ENCODE data around the gene SPECC1.
A peak's percentile ranks its signal among the peaks of the same experiment; 100 is the strongest.
"Not testable (repeated sequence)": the region's sequence is repeated elsewhere in the genome, so short reads cannot be mapped to it uniquely, and the experiment has no call there.

SPECC1 gene, protein sequence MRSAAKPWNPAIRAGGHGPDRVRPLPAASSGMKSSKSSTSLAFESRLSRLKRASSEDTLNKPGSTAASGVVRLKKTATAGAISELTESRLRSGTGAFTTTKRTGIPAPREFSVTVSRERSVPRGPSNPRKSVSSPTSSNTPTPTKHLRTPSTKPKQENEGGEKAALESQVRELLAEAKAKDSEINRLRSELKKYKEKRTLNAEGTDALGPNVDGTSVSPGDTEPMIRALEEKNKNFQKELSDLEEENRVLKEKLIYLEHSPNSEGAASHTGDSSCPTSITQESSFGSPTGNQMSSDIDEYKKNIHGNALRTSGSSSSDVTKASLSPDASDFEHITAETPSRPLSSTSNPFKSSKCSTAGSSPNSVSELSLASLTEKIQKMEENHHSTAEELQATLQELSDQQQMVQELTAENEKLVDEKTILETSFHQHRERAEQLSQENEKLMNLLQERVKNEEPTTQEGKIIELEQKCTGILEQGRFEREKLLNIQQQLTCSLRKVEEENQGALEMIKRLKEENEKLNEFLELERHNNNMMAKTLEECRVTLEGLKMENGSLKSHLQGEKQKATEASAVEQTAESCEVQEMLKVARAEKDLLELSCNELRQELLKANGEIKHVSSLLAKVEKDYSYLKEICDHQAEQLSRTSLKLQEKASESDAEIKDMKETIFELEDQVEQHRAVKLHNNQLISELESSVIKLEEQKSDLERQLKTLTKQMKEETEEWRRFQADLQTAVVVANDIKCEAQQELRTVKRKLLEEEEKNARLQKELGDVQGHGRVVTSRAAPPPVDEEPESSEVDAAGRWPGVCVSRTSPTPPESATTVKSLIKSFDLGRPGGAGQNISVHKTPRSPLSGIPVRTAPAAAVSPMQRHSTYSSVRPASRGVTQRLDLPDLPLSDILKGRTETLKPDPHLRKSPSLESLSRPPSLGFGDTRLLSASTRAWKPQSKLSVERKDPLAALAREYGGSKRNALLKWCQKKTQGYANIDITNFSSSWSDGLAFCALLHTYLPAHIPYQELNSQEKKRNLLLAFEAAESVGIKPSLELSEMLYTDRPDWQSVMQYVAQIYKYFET

GRCh38 chr17:20009302-20010098, at the start of gene SPECC1:
SPECC1 (plus strand) TSS chr17:20009359; CDS start chr17:20096652, 87,293 bp downstream.
- DNase-seq, result peak; percentile 82

GRCh38 chr17:19962954-19963353, 46.2 kb upstream of the SPECC1 start:
- not testable (repeated sequence) for DNase-seq

- no peak for DNase-seq
These were observed 36.0 kb upstream of the SPECC1 start for GRCh38 chr17:19973156-19973555.

DNA sequence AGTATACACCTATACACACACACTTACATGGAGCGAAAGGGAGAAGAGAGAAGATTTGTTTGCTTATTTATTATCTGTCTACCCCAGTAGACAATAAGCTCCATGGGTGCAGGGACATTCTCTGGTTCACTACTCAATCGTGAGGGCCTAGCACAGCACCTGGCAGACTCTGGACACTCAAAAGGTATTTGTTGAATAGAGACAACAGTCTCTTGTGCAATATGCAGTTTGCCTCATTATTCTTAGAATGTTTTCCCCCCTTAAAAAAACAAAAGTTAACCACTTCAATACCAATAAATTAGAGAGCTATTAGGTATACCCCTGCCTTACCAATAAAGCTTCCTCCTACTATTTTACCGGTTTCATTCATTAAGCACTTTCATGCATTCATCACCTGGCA, 33.6 kb upstream of the SPECC1 start:
- DNase-seq, result no peak

DNA sequence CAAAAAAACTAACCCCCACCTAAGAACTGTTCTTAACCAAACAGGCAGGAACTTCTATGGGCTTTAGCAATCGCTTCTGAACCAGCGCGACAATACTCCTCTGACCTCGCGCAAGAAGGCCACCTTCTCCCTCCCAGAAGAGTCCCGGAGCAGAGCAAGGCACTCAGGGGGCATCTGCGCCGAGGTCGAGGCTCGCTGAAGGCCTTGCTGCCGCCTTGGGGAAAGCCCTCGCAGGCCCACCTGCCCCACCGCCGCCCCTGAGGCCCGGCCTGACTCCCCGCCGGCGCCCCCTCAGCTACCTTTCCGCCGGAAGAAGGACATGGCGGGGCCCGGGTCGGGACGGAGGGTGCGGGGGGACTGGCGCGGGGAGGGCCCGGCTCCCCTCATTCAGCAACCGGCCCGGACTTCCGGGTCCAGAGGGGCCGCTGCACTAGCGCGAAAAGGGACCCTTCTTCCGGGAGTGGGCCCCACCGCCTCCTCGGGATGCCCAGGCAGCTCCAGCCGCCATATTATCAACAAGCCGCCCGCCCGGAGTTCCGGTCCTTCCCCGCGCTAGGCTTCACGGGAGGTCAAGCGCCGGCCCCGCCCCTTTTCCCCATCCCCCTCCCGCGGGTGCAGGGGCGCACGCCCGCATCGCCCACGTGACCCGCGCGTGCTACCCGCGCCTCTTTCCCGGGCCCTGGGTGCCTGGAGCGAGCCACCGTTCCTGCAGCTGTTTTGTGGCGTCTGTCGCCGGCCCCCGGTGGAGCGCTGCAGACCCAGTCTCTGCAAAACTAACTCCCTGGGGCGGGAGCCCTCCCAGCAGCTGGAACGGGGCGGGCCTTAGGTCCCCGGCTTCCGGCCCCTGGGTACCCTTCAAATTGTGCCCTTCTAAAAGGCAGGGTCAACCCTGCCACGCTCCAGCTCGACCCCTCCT, 31.6 kb upstream of the SPECC1 start, which contains the start of gene AKAP10:
AKAP10 (minus strand) TSS at position 536 of the 916 bp plus-strand sequence; CDS start at position 387, 149 bp downstream.
- DNase-seq, result peak; percentile 88

DNA sequence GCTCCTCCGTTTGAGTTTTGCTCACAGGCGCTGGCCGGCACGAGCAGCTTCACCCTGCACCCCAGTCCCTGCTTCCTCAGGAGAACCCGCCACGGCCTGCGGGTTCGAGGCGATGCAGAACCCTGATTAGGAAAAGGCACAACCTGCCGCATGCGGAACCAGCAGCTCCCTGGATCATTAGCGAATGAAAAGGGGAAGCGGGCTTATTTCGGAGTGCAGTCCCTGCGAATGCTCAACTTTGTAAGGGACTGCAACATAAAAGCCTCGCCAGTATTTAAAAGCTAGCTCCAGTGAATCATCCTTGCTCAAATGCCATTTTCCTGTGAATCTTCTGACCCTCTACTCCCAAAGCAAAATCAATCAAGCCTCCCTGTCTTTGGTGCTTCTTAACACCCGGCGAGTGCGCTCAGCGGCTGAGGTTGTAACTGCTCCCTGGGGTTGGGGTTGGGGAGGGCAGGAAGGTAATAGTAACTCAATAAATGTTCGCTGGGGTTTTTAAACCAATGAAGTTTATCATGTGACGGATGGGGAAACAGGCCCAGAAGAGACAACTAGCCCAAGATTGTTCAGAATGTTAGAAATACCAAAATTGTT, 30.9 kb upstream of the SPECC1 start:
- DNase-seq, result peak; percentile 82

DNA sequence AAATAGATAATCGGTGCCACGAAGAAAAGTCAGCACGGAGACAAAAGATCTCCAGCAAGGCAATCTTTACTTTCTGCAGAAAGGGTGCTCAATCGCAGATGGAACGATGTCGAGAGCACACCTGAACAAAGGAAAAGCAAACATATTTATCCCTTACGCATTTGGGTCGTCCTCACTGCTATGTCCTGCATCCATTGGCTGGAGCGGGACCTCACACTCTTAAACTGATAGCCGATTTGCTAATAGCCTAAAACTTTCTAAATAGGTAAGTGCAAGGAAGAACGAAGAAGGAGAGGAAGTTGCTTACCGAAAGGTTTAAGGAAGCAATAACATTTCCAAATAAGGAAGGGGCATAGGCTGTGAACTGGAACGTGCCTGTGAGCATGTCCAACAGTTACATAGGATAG, 30.4 kb upstream of the SPECC1 start:
- peak; percentile 20 for DNase-seq

- DNase-seq, result peak; percentile 59
These were observed 29.0 kb upstream of the SPECC1 start for GRCh38 chr17:19979917-19980770.

DNA sequence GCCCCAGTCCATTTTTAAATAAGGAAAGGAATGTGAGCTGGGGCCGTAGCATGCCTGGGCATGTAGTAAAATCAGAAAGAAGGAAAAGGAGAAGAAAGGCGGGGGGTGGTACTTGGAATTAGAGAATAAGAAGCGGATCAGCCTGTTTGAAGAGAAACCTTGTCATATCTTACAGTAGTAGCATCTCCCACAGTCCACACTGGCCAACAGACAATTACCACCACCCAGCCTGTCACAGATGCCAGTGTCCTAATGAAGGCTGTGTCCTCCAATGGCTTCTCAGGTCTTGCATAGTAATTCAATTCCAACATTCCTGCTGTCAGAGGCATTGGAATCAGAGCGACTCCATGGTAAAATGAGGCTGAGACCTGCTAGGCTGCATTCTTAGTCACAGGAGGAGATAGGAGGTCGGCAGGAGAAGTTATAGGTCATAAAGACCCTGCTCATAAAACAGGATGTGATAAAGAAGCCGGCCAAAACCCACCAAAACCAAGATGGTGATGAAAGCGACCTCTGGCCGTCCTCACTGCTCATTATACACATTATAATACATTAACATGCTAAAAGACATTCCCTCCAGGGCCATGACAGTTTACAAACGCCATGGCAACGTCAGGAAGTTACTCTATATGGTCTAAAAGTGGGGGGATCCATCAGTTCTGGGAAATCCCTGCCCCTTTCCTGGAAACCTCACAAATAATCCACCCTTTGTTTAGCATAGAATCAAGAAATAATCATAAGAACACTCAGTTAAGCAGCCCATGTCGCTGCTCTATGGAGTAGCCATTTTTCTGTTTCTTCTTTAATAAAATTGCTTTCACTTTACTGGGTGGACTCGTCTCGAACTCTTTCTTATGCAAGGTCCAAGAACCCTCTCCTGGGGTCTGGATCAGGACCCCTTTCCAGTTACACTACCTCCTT, 22.0 kb upstream of the SPECC1 start:
- DNase-seq, result no peak

GRCh38 chr17:19987897-19988296, 21.3 kb upstream of the SPECC1 start:
- no peak for DNase-seq

- no peak for DNase-seq
These were observed 17.8 kb upstream of the SPECC1 start for GRCh38 chr17:19991252-19991885.

DNA sequence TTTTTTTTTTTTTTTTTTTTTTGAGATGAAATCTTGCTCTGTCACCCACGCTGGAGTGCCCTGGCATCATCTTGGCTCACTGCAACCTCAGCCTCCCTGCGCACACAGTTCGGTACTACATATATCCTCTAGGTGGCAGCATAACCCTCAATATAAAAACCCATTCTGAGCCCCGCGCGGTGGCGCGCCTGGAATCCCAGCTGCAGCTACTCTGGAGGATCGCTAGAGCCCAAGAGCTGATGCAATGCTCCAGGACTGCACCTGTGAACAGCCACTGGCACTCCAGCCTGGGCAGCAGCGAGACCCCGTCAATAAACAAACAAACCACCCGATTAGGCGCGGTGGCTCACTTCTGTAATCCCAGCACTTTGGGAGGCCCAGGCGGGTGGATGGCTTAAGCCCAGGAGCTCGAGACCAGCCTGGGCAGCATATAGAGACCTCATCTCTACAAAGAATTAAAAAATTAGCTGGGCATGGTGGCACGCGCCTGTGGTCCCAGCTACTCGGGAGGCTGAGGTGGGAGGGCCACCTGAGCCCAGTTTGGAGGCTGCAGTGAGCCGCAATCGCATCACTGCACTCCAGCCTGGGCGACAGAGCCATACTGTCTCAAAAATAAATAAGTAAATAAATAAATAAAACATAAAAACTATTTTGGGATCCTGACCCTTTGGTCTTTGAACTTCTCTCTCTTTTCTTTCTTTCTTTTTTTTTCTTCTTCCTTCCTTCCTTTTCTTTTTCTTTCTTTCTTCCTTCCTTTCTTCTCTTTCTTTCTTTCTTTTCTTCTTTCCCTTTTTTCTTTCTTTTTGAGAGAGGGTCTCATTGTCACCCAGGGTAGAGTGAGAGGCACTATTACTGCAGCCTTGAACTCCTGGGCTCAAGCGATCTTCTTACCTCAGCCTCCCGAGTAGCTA, 16.1 kb upstream of the SPECC1 start:
- peak; percentile 71 for DNase-seq

GRCh38 chr17:19996086-19996485, 13.1 kb upstream of the SPECC1 start:
- no peak for DNase-seq

DNA sequence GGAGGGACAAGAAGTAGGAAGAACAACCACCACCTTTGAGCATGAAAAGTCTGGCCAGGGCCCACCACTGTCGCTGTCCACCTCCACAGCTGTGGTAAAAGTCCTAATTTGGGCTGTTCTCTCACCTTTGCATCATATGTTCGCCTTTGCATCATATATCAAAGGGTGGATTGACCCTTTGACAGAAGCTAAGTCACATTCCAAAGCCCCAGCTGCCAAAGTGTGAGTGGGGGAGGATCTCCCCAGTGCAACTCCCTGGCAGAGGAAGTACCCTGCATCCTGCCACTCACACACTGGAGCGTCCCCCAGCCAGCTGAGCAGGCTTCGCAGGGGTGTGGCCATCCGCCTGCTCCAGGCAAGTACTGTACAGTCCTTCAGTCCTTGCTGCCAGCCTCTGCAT, 12.7 kb upstream of the SPECC1 start:
- peak; percentile 36 for DNase-seq

GRCh38 chr17:20008242-20009051, 712 bp upstream of the SPECC1 start:
- DNase-seq, result no peak

- DNase-seq, result no peak
These were observed 182 bp upstream of the SPECC1 start for GRCh38 chr17:20009052-20009301.

All from GDM1 (cell line).